ENCODE measurements around the gene DDHD1. TPM values are rescaled to one million over a fixed set of nuclear protein-coding genes. Genes with fewer than 3 reads are reported as not detected.

DDHD1 gene
- total and polyA plus RNA-seq, 2 experiments from 2014 or later = 6.2 to 18.8 TPM

DNA sequence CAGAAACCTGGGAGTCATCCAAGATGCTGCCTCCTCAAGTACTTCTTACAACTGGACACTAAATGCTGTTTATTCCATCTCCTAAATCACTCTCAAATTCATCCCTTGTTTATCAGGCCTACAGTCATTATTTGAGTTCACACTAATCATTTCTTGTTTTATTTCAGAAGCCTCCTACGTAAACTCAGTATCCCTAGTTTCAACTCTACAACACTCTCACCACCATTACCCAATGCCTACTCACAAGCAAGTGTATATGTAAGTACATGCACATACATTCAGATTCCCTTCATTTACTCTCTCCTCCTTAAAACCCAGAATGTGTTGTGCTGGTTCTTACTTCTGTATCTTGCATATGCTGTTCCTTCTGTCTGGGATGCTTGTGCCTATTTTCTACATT, 43.0 kb downstream of the DDHD1 start:
- WGBS (ENCODE audit: low lambda C conversion rate, missing lambda C conversion rate) = 100% methylated on average over 1 of the region's 1 CpG
- peaks cover 10% of the 10 kb centered on the region for H3K79me2 ChIP-seq

DNA sequence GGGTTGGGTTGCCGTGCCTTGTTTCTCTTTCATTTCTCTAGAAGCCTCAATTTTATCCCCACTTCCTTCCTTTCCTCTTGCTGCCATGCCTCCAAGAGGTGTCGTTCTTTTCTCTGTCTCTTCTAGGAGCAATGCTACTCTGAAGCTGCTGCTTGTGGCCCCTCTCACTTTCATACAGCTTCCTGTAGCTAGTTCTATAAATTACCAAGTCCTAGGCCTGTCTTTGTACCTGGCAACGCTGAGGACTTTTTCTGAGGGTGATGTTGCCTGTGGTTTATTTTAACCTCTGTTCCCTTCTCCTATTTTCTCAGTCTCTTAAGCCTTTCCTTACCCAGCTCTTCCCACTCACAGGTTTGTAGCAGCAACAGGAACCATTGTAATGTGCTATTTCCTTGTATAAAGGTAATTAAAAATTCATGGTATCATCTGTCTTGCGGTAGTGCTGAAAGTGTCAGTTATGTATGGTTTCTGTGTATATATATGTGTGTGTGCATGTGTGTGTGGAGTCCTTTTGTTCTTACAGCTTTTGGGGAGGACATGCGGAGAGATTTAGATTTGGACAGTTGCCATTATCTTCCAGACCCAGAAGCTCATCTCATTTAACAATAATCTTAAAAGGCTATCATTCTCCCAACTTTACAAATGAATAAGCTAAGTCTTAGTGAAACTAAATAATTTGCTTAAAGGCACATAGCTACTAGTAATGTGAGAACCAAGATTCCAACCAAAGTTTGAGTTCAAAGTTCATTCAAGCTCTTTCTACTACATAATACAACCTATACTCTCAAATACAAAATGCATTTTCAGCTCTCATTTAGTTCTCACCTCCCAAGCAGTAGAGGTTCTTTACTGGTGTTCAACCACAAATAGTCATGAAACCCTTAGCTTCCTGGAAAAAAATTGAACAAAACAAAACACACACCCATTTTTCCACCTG, 43.8 kb downstream of the DDHD1 start:
- Histone ChIP-seq H3K27me3 (no peaks in the 10 kb centered on the region), H3K4me3 (no peak overlapping the region), H2AFZ (no peak overlapping the region), H3K27ac (no peak overlapping the region), H3K9me3 (ENCODE audit: low read depth) (peaks cover 6% of the 10 kb centered on the region), H3K4me1 (ENCODE audit: insufficient read depth) (peaks cover 3% of the 10 kb centered on the region), H4K20me1 (ENCODE audit: insufficient read depth, poor library complexity, severe bottlenecking) (no peaks in the 10 kb centered on the region), H3K79me2 (peaks cover 10% of the 10 kb centered on the region), H3K4me2 (no peak overlapping the region), H3K36me3 (replicated peaks; ENCODE audit: insufficient read depth, low read depth) (no peaks in the 10 kb centered on the region), H3K9me2 (replicated peaks; ENCODE audit: insufficient read depth) (no peaks in the 10 kb centered on the region)
- 86% methylated on average over 5 of the region's 5 CpGs for WGBS (ENCODE audit: low lambda C conversion rate, missing lambda C conversion rate)
- DNase-seq (ENCODE audit: low spot score) = no peak
- TF ChIP-seq EZH2 (IDR thresholded peaks at IDR 0.05; ENCODE audit: borderline replicate concordance) (no peak), EZH2phosphoT487 (IDR thresholded peaks at IDR 0.05; ENCODE audit: low read depth, severe bottlenecking, unreplicated experiment) (no peak)
- TF ChIP-seq, protein P1, sequence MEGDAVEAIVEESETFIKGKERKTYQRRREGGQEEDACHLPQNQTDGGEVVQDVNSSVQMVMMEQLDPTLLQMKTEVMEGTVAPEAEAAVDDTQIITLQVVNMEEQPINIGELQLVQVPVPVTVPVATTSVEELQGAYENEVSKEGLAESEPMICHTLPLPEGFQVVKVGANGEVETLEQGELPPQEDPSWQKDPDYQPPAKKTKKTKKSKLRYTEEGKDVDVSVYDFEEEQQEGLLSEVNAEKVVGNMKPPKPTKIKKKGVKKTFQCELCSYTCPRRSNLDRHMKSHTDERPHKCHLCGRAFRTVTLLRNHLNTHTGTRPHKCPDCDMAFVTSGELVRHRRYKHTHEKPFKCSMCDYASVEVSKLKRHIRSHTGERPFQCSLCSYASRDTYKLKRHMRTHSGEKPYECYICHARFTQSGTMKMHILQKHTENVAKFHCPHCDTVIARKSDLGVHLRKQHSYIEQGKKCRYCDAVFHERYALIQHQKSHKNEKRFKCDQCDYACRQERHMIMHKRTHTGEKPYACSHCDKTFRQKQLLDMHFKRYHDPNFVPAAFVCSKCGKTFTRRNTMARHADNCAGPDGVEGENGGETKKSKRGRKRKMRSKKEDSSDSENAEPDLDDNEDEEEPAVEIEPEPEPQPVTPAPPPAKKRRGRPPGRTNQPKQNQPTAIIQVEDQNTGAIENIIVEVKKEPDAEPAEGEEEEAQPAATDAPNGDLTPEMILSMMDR (IDR thresholded peaks at IDR 0.05; ENCODE audit: poor library complexity) = no peak

More for the DNA sequence above, 43.0 kb downstream of the DDHD1 start:
- no peaks in the 10 kb centered on the region for H4K20me1 ChIP-seq (ENCODE audit: insufficient read depth, poor library complexity, severe bottlenecking)
- H2AFZ ChIP-seq = no peak overlapping the region
- no peak overlapping the region for H3K27ac ChIP-seq
- no peak for DNase-seq (ENCODE audit: low spot score)
- no peak for TF ChIP-seq EZH2phosphoT487 (IDR thresholded peaks at IDR 0.05; ENCODE audit: low read depth, severe bottlenecking, unreplicated experiment)
- TF ChIP-seq EZH2 (IDR thresholded peaks at IDR 0.05; ENCODE audit: borderline replicate concordance) = no peak
- TF ChIP-seq, protein P1 (IDR thresholded peaks at IDR 0.05; ENCODE audit: poor library complexity) = no peak
- H3K36me3 ChIP-seq (replicated peaks; ENCODE audit: insufficient read depth, low read depth) = no peaks in the 10 kb centered on the region
- peaks cover 6% of the 10 kb centered on the region for H3K9me3 ChIP-seq (ENCODE audit: low read depth)
- no peak overlapping the region for H3K4me2 ChIP-seq
- no peak overlapping the region for H3K4me3 ChIP-seq
- H3K4me1 ChIP-seq (ENCODE audit: insufficient read depth) = peaks cover 3% of the 10 kb centered on the region
- H3K27me3 ChIP-seq = no peaks in the 10 kb centered on the region
- no peaks in the 10 kb centered on the region for H3K9me2 ChIP-seq (replicated peaks; ENCODE audit: insufficient read depth)

DNA sequence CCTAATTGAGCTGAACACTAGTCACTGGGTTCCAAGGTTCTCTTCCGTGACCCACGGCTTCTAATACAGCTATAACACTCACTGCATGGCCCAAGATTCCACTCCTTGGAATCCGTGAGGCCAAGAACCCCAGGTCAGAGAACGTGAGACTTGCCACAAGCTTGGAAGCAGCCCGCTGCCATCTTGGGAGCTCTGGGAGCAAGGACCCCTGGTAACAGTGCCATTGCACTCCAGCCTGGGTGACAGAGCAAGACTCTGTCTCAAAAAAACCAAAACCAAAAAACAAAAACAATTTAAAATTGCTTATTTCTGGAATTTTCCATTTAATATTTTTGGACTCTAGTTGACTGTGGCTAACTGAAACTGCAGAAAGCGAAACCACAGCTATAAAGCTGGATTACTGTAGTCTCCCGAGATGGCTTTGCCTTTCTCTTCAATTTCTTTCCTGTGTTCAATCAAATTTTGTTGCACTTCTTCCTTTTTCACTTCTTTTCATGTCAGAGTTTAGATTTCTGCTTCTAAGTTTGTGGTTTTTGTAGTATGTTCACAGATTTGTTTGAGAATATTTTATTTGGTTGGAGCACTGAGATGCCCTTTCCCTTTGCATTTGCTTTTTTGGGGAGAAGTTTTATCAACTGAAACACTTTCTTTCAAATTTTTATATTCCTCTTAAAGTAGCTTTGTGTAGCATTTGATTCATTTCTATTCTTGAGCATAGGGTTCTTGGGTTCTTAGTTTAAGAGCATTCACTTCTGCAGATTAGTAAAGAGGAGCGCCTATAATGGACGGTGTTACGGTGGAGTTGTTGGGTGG, 44.6 kb downstream of the DDHD1 start:
- no peak for DNase-seq (ENCODE audit: low spot score)
- H3K4me1 ChIP-seq (ENCODE audit: insufficient read depth) = peaks cover 3% of the 10 kb centered on the region
- H3K79me2 ChIP-seq = peaks cover 10% of the 10 kb centered on the region
- no peak overlapping the region for H3K27ac ChIP-seq
- H3K9me3 ChIP-seq (ENCODE audit: low read depth) = peaks cover 6% of the 10 kb centered on the region
- no peaks in the 10 kb centered on the region for H3K36me3 ChIP-seq (replicated peaks; ENCODE audit: insufficient read depth, low read depth)
- no peak overlapping the region for H2AFZ ChIP-seq
- no peak overlapping the region for H3K4me2 ChIP-seq
- no peaks in the 10 kb centered on the region for H3K27me3 ChIP-seq
- no peaks in the 10 kb centered on the region for H3K9me2 ChIP-seq (replicated peaks; ENCODE audit: insufficient read depth)
- H4K20me1 ChIP-seq (ENCODE audit: insufficient read depth, poor library complexity, severe bottlenecking) = no peaks in the 10 kb centered on the region
- TF ChIP-seq EZH2 (IDR thresholded peaks at IDR 0.05; ENCODE audit: borderline replicate concordance) (no peak), EZH2phosphoT487 (IDR thresholded peaks at IDR 0.05; ENCODE audit: low read depth, severe bottlenecking, unreplicated experiment) (no peak)
- TF ChIP-seq, protein P1 (IDR thresholded peaks at IDR 0.05; ENCODE audit: poor library complexity) = no peak
- no peak overlapping the region for H3K4me3 ChIP-seq
- WGBS (ENCODE audit: low lambda C conversion rate, missing lambda C conversion rate) = 94% methylated on average over 10 of the region's 10 CpGs
